HepG2 (cell line): Measurements from ENCODE around the gene TNFAIP1. TPM values are rescaled to one million over a fixed set of nuclear protein-coding genes. Genes with fewer than 3 reads are reported as not detected.

Experiments
- ATAC-seq: fragments of 200-7000 bp; cut with Tn5 transposase; 3 replicates; pipeline ENCODE4 v1.9.1; 2020; ENCODE audit warnings: mild to moderate bottlenecking, moderate library complexity
- BruUV-seq: library from RNA; stranded (reverse); fragments of 400-500 nt; replicated peaks from 2 replicates; lab custom pipeline; 2021; lab: Mats Ljungman, UMichigan
- CTCF ChIA-PET: fragments of 300-600 bp; formaldehyde crosslinking; extraction: SDS; loops from one replicate; lab custom pipeline; 2021; ENCODE audit warnings: low total read pairs, inconsistent platforms, low intra/inter-chr PET ratio; lab: Yijun Ruan, JAX
- POLR2A ChIA-PET: fragments of 350-600 bp; sonication (Branson Sonifier 250); formaldehyde crosslinking; loops from one replicate; lab custom pipeline; 2020; ENCODE audit warnings: antibody characterized with exemption, inconsistent platforms; lab: Yijun Ruan, JAX
- DNase-seq: peaks from one replicate; pipeline ENCODE4 v3.0.0-alpha.2; 2015; ENCODE audit warnings: low spot score
- FAIRE-seq: peaks from 3 replicates; lab custom pipeline; 2011; peaks lifted over from hg19 to GRCh38; lab: Jason Lieb, UNC
- H2AFZ ChIP-seq: one replicate; pipeline ENCODE4 v1.6.1; 2011; ENCODE audit warnings: low read length, inconsistent platforms
- H3K27ac ChIP-seq: fragments of 300-600 bp; 3 replicates; pipeline ENCODE4 v1.8.0; 2011; ENCODE audit warnings: mixed run types, mild to moderate bottlenecking, mixed read lengths, low read length, inconsistent platforms; ENCODE audit not compliant: insufficient read depth; ENCODE audit errors: extremely low read length
- H3K27me3 ChIP-seq, 2 experiments: fragments of 200-600 bp in 1 of 2; 2 replicates in 1 of 2; 3 replicates in 1 of 2; pipeline versions ENCODE4 v1.6.0 to v1.8.0; 2011; ENCODE audit warnings: low read length in 2 of 2, mild to moderate bottlenecking in 2 of 2, moderate library complexity in 2 of 2, inconsistent platforms in 1 of 2; ENCODE audit not compliant: insufficient read depth in 2 of 2, control insufficient read depth in 1 of 2
- H3K36me3 ChIP-seq, 2 experiments: fragments of 200-600 bp in 1 of 2; replicated peaks in 1 of 2; 2 replicates in 1 of 2; 3 replicates in 1 of 2; pipeline versions ENCODE4 v1.5.1 to v1.8.0; 2011; ENCODE audit warnings: low read length in 2 of 2, inconsistent platforms in 1 of 2; ENCODE audit not compliant: insufficient read depth in 2 of 2, control insufficient read depth in 1 of 2
- H3K4me1 ChIP-seq: 2 replicates; pipeline ENCODE4 v1.5.1; 2012; ENCODE audit warnings: low read length, inconsistent platforms; ENCODE audit not compliant: insufficient read depth
- H3K4me2 ChIP-seq: 2 replicates; pipeline ENCODE4 v1.6.0; 2011; ENCODE audit warnings: low read depth, low read length, inconsistent platforms
- H3K4me3 ChIP-seq, 3 experiments: fragments of 200-600 bp in 1 of 3; sonication (generic), shearing (Covaris generic) in 1 of 3; replicated peaks in 1 of 3; 2 replicates each; pipeline ENCODE4 v1.5.1; 2011 to 2016; ENCODE audit warnings: low read length in 3 of 3, inconsistent platforms in 2 of 3, low read depth in 2 of 3, mild to moderate bottlenecking in 2 of 3, control low read depth in 1 of 3, mixed read lengths in 1 of 3; ENCODE audit not compliant: insufficient read depth in 1 of 3
- H3K79me2 ChIP-seq: one replicate; pipeline ENCODE4 v1.6.1; 2011; ENCODE audit warnings: low read length, inconsistent platforms; ENCODE audit not compliant: insufficient read depth
- H3K9ac ChIP-seq: 2 replicates; pipeline ENCODE4 v1.6.0; 2011; ENCODE audit warnings: mild to moderate bottlenecking, low read depth, low read length, inconsistent platforms; ENCODE audit not compliant: insufficient read depth
- H3K9me3 ChIP-seq: 2 replicates; pipeline ENCODE4 v1.5.1; 2012; ENCODE audit warnings: mild to moderate bottlenecking, low read length
- H4K20me1 ChIP-seq: 2 replicates; pipeline ENCODE4 v1.6.0; 2011; ENCODE audit warnings: inconsistent platforms, mild to moderate bottlenecking, low read length, moderate library complexity; ENCODE audit not compliant: insufficient read depth
- CENPT ChIP-seq: sonication (generic); formaldehyde crosslinking; IDR thresholded peaks from 2 replicates; pipeline ENCODE4 v1.8.0; 2022; ENCODE audit warnings: low read depth, mild to moderate bottlenecking, moderate library complexity, missing genetic modification reagents
- JUNB ChIP-seq: sonication (generic); formaldehyde crosslinking; IDR thresholded peaks from 2 replicates; pipeline ENCODE4 v1.8.0; 2022; ENCODE audit warnings: missing genetic modification reagents, mild to moderate bottlenecking, borderline replicate concordance
- KAT7 ChIP-seq: IDR thresholded peaks from 2 replicates; pipeline ENCODE4 v1.6.1; 2018; ENCODE audit warnings: borderline replicate concordance, missing compliant biosample characterization
- MLLT10 ChIP-seq: sonication (generic); formaldehyde crosslinking; IDR thresholded peaks from 2 replicates; pipeline ENCODE4 v1.4.0; 2020; ENCODE audit warnings: missing genetic modification reagents
- PCBP2 ChIP-seq: fragments of 200-400 bp; formaldehyde crosslinking; optimal IDR thresholded peaks from 2 replicates; pipeline ENCODE3; 2018; ENCODE audit warnings: low read length, low read depth; ENCODE audit not compliant: poor library complexity, severe bottlenecking
- SNAPC2 ChIP-seq: sonication (generic); formaldehyde crosslinking; IDR thresholded peaks from 2 replicates; pipeline ENCODE4 v1.8.1; 2022; ENCODE audit warnings: mild to moderate bottlenecking, missing genetic modification reagents
- SRY ChIP-seq: sonication (generic); formaldehyde crosslinking; IDR thresholded peaks from 2 replicates; pipeline ENCODE4 v1.8.0; 2022; ENCODE audit warnings: mild to moderate bottlenecking, missing genetic modification reagents
- THAP11 ChIP-seq: IDR thresholded peaks from 2 replicates; pipeline ENCODE4 v1.6.1; 2016; ENCODE audit warnings: missing biosample characterization, missing genetic modification reagents
- ZFP1 ChIP-seq: IDR thresholded peaks from 2 replicates; pipeline ENCODE4 v1.6.1; 2016
- ZNF251 ChIP-seq: sonication (generic); formaldehyde crosslinking; IDR thresholded peaks from 2 replicates; pipeline ENCODE4 v1.9.0; 2021; ENCODE audit warnings: mild to moderate bottlenecking, missing genetic modification reagents
- ZNF639 ChIP-seq: conservative IDR thresholded peaks from 2 replicates; pipeline ENCODE4 v1.6.1; 2018; ENCODE audit warnings: missing genetic modification reagents
- ZNF644 ChIP-seq: IDR thresholded peaks from 2 replicates; pipeline ENCODE4 v1.6.1; 2016; ENCODE audit warnings: low read depth
- ZNF75D ChIP-seq: sonication (generic); formaldehyde crosslinking; IDR thresholded peaks from 2 replicates; pipeline ENCODE4 v1.8.1; 2023; ENCODE audit warnings: missing genetic modification reagents, mild to moderate bottlenecking, borderline replicate concordance
- WGBS: methylation state at CpG from one replicate; pipeline ENCODE4 v1.1.6; 2017; ENCODE audit warnings: low lambda C conversion rate; 5-methylcytosine and 5-hydroxymethylcytosine counted together
- in situ Hi-C: cut with HindIII; loops from 2 replicates; pipeline ENCODE4 v1.10.0; 2017; ENCODE audit warnings: low pct_unique_long_range_greater_than_20kb; ENCODE audit not compliant: extremely low pct_ligation_motif_present
- intact Hi-C: fragments of 100-400 bp; cut with micrococcal nuclease; formaldehyde crosslinking; loops from one replicate; pipeline ENCODE4 v1.10.0; 2022; ENCODE audit not compliant: unreplicated experiment
- polyA plus RNA-seq, 8 experiments: library from polyadenylated mRNA; depleted of rRNA in 3 of 8; stranded (reverse) in 7 of 8; unstranded in 1 of 8; fragments of >200 nt; fragmentation: Illumina TruSeq in 4 of 8; extraction: Trizol in 4 of 8; gene quantifications; 2 replicates each; pipeline versions ENCODE4 v1.2.1 to v1.2.3, GENCODE V29; 2011 to 2016; ENCODE audit warnings: low read depth in 4 of 8, missing spikeins in 1 of 8, mixed read lengths in 1 of 8; ENCODE audit not compliant: insufficient read depth in 1 of 8
- total RNA-seq, 5 experiments: library from RNA; depleted of rRNA; stranded (reverse); fragments of >200 nt; fragmentation: Illumina TruSeq; extraction: Trizol; gene quantifications; 2 replicates each; pipeline ENCODE4 v1.2.3, GENCODE V29; 2016; ENCODE audit warnings: low read depth in 1 of 5
- TF ChIP-seq, protein P1 (sequence below): sonication (generic); formaldehyde crosslinking; IDR thresholded peaks from 2 replicates; pipeline ENCODE4 v1.5.0; 2020; ENCODE audit warnings: mild to moderate bottlenecking, missing genetic modification reagents
- TF ChIP-seq, protein P2 (sequence below): IDR thresholded peaks from 2 replicates; pipeline ENCODE4 v1.6.1; 2016; ENCODE audit warnings: mild to moderate bottlenecking
- TF ChIP-seq, protein P3 (sequence below): sonication (generic); formaldehyde crosslinking; IDR thresholded peaks from 2 replicates; pipeline ENCODE4 v1.4.0; 2020; ENCODE audit warnings: mild to moderate bottlenecking, missing genetic modification reagents

TNFAIP1 gene
- total and polyA plus RNA-seq, 2 of the 13 experiments (the other 11 are each of a cell fraction or from before 2014, with no cell fraction given) = 17.5 to 40.6 TPM

GRCh38 chr17:28293994-28294393, 41.6 kb upstream of the TNFAIP1 start:
- CTCF ChIA-PET = no interaction called here
- FAIRE-seq (no peak), ATAC-seq (no peak), DNase-seq (no peak)
- no peaks in the 10 kb centered on the region for H3K79me2 ChIP-seq
- POLR2A ChIA-PET = no interaction called here
- intact Hi-C loops (no loop called here), in situ Hi-C loops (no loop called here)
- BruUV-seq = no TSS peak
- H2AFZ ChIP-seq = no peak overlapping the region
- TF ChIP-seq THAP11 (CRISPR knock-in tag) (no peak), ZNF644 (CRISPR knock-in tag) (no peak), SRY (CRISPR knock-in tag) (no peak), MLLT10 (CRISPR knock-in tag) (no peak), ZNF639 (CRISPR knock-in tag) (no peak), JUNB (CRISPR knock-in tag) (no peak), PCBP2 (no peak), ZFP1 (CRISPR knock-in tag) (no peak), ZNF251 (CRISPR knock-in tag) (no peak), KAT7 (no peak), ZNF75D (CRISPR knock-in tag) (no peak), CENPT (CRISPR knock-in tag) (no peak), SNAPC2 (CRISPR knock-in tag) (no peak)
- TF ChIP-seq, protein P1, sequence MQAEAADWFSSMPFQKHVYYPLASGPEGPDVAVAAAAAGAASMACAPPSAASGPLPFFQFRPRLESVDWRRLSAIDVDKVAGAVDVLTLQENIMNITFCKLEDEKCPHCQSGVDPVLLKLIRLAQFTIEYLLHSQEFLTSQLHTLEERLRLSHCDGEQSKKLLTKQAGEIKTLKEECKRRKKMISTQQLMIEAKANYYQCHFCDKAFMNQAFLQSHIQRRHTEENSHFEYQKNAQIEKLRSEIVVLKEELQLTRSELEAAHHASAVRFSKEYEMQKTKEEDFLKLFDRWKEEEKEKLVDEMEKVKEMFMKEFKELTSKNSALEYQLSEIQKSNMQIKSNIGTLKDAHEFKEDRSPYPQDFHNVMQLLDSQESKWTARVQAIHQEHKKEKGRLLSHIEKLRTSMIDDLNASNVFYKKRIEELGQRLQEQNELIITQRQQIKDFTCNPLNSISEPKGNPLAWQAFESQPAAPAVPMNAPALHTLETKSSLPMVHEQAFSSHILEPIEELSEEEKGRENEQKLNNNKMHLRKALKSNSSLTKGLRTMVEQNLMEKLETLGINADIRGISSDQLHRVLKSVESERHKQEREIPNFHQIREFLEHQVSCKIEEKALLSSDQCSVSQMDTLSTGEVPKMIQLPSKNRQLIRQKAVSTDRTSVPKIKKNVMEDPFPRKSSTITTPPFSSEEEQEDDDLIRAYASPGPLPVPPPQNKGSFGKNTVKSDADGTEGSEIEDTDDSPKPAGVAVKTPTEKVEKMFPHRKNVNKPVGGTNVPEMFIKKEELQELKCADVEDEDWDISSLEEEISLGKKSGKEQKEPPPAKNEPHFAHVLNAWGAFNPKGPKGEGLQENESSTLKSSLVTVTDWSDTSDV (CRISPR knock-in tag) = no peak
- TF ChIP-seq, protein P2, sequence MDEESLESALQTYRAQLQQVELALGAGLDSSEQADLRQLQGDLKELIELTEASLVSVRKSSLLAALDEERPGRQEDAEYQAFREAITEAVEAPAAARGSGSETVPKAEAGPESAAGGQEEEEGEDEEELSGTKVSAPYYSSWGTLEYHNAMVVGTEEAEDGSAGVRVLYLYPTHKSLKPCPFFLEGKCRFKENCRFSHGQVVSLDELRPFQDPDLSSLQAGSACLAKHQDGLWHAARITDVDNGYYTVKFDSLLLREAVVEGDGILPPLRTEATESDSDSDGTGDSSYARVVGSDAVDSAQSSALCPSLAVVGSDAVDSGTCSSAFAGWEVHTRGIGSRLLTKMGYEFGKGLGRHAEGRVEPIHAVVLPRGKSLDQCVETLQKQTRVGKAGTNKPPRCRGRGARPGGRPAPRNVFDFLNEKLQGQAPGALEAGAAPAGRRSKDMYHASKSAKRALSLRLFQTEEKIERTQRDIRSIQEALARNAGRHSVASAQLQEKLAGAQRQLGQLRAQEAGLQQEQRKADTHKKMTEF (CRISPR knock-in tag) = no peak
- TF ChIP-seq, protein P3, sequence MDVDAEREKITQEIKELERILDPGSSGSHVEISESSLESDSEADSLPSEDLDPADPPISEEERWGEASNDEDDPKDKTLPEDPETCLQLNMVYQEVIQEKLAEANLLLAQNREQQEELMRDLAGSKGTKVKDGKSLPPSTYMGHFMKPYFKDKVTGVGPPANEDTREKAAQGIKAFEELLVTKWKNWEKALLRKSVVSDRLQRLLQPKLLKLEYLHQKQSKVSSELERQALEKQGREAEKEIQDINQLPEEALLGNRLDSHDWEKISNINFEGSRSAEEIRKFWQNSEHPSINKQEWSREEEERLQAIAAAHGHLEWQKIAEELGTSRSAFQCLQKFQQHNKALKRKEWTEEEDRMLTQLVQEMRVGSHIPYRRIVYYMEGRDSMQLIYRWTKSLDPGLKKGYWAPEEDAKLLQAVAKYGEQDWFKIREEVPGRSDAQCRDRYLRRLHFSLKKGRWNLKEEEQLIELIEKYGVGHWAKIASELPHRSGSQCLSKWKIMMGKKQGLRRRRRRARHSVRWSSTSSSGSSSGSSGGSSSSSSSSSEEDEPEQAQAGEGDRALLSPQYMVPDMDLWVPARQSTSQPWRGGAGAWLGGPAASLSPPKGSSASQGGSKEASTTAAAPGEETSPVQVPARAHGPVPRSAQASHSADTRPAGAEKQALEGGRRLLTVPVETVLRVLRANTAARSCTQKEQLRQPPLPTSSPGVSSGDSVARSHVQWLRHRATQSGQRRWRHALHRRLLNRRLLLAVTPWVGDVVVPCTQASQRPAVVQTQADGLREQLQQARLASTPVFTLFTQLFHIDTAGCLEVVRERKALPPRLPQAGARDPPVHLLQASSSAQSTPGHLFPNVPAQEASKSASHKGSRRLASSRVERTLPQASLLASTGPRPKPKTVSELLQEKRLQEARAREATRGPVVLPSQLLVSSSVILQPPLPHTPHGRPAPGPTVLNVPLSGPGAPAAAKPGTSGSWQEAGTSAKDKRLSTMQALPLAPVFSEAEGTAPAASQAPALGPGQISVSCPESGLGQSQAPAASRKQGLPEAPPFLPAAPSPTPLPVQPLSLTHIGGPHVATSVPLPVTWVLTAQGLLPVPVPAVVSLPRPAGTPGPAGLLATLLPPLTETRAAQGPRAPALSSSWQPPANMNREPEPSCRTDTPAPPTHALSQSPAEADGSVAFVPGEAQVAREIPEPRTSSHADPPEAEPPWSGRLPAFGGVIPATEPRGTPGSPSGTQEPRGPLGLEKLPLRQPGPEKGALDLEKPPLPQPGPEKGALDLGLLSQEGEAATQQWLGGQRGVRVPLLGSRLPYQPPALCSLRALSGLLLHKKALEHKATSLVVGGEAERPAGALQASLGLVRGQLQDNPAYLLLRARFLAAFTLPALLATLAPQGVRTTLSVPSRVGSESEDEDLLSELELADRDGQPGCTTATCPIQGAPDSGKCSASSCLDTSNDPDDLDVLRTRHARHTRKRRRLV (CRISPR knock-in tag) = no peak
- peaks cover 28% of the 10 kb centered on the region for H3K4me1 ChIP-seq
- no peaks in the 10 kb centered on the region; a peak in 1 of 5 replicates for H3K27me3 ChIP-seq
- H3K4me2 ChIP-seq = no peak overlapping the region
- whole genome bisulfite sequencing = 62% methylated on average over 6 of the region's 6 CpGs
- H4K20me1 ChIP-seq = no peaks in the 10 kb centered on the region
- no peaks in the 10 kb centered on the region for H3K36me3 ChIP-seq
- H3K9me3 ChIP-seq = no peaks in the 10 kb centered on the region
- H3K9ac ChIP-seq = no peak overlapping the region
- H3K27ac ChIP-seq = no peak overlapping the region
- no peak overlapping the region for H3K4me3 ChIP-seq
